GM12875 (cell line): ENCODE data around the gene STK17B.
"Not testable (repeated sequence)": the region's sequence is repeated elsewhere in the genome, so short reads cannot be mapped to it uniquely, and the experiment has no call there.

Experiments
- H3K4me3 ChIP-seq: one replicate; pipeline ENCODE4 v1.5.1; 2011; ENCODE audit warnings: low read depth, low read length, control low read depth
- TF ChIP-seq, protein P1 (sequence below): IDR thresholded peaks from 2 replicates; pipeline ENCODE4 v1.5.1; 2011; ENCODE audit warnings: low read depth, mild to moderate bottlenecking, control low read depth, inconsistent platforms, low read length, moderate library complexity, borderline replicate concordance; ENCODE audit not compliant: insufficient read depth

STK17B gene

GRCh38 chr2:196200557-196200956, 29.2 kb upstream of the STK17B start:
- TF ChIP-seq, protein P1, sequence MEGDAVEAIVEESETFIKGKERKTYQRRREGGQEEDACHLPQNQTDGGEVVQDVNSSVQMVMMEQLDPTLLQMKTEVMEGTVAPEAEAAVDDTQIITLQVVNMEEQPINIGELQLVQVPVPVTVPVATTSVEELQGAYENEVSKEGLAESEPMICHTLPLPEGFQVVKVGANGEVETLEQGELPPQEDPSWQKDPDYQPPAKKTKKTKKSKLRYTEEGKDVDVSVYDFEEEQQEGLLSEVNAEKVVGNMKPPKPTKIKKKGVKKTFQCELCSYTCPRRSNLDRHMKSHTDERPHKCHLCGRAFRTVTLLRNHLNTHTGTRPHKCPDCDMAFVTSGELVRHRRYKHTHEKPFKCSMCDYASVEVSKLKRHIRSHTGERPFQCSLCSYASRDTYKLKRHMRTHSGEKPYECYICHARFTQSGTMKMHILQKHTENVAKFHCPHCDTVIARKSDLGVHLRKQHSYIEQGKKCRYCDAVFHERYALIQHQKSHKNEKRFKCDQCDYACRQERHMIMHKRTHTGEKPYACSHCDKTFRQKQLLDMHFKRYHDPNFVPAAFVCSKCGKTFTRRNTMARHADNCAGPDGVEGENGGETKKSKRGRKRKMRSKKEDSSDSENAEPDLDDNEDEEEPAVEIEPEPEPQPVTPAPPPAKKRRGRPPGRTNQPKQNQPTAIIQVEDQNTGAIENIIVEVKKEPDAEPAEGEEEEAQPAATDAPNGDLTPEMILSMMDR: no peak
- H3K4me3 ChIP-seq: no peak overlapping the region

GRCh38 chr2:196195758-196196157, 24.4 kb upstream of the STK17B start:
- no peak overlapping the region for H3K4me3 ChIP-seq
- TF ChIP-seq, protein P1: no peak

- TF ChIP-seq, protein P1: no peak
- H3K4me3 ChIP-seq: no peak overlapping the region
Measured at GRCh38 chr2:196195302-196195701, 23.9 kb upstream of the STK17B start.

DNA sequence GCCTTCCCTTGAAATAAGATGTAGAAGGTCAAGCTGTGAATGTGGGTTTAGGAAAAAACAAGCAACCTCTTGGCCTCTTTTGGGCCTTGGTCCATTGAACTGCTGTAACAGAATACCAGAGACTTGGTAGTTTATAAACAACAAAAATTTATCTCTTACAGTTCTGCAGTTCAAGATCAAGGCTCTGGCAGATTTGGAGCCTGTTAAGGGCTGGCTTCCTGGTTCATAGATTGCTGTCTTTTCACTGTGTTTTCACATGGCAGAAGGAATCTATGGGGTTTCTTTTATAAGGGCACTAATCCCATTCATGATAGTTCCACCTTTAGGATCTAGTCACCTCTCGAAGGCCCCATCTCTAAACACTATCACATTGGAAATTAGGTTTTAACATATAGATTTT, 20.2 kb upstream of the STK17B start:
- H3K4me3 ChIP-seq: no peak overlapping the region
- TF ChIP-seq, protein P1: no peak

- H3K4me3 ChIP-seq: no peak overlapping the region
- TF ChIP-seq, protein P1: no peak
Measured at GRCh38 chr2:196187898-196188458, 16.6 kb upstream of the STK17B start.

DNA sequence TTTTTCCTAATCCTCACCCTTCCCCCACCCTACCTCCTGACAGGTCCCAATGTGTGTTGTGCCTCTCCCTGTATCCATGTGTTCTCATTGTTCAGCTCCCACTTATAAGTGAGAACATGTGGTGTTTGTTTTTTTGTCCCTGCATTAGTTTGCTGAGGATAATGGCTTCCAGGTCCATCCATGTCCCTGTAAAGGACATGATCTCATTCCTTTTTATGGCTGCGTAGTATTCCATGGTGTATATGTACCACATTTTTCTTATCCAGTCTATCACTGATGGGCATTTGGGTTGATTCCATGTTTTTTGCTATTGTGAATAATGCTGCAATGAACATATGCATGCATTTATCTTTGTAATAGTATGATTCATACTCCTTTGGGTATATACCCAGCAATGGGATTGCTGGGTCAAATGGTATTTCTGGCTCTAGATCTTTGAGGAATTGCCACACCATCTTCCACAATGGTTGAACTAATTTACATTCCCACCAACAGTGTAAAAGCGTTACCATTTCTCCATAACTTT, 15.9 kb upstream of the STK17B start:
- not testable (repeated sequence) for H3K4me3 ChIP-seq

GRCh38 chr2:196186266-196186980, 15.0 kb upstream of the STK17B start:
- TF ChIP-seq, protein P1: no peak

More at GRCh38 chr2:196186266-196186980, 15.0 kb upstream of the STK17B start:
- H3K4me3 ChIP-seq: no peak overlapping the region
